ENCODE data around the gene C15orf39. TPM values are rescaled to one million over a fixed set of nuclear protein-coding genes. Genes with fewer than 3 reads are reported as not detected.
A peak's percentile ranks its signal among the peaks of the same experiment; 100 is the strongest.

The C15orf39 gene
- total and polyA plus RNA-seq, 9 of the 15 experiments (the other 6 are each of a cell fraction or from before 2014, with no cell fraction given) = 0.31 to 29.8 (median 4.4) TPM

DNA sequence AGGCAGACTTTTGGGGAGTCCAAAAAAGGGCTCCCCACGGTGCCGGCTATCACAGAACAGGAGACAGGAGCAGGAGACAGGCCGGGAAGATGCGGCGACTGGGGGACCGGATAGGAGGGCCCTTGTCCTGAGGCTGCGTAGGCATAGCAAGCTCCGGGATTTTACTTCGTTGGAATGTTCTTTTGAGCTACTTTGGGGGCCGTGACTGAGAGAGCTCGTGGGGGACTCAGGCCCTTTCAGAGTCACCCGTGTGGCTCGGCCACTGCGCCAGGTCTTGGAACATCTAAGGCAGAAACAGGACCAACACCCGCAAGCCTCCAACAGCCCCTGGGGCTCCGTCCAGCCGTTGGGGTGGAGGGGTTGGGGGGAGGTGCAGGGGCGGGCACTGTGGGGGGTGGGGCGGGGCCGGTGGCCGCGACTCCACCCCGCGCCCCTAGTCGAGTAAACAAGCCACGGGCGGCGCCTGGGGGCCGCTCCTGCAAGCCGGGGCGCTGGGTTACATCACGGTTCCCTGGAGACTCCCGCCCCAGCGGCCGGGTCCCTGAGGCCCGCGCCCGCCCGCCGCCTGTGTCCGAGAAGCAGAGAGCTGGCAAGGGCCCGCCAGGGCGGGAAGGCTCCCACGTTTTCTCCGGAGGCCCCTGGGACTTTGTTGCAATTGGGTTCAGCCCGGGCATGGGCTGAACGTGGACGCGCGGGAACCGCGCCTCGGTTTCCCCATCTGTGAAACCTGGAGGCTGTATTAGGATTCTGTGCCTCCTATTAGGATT is 23.3 kb upstream of the C15orf39 start (continued):
- TF ChIP-seq RFX1 (IDR thresholded peaks at IDR 0.05) (0 out of 2 replicates have a peak, but pooled peaks have one; percentile 37), JUNB (CRISPR knock-in tag; conservative IDR thresholded peaks at IDR 0.05) (no peak), ZKSCAN8 (CRISPR knock-in tag; IDR thresholded peaks at IDR 0.05) (no peak), NFRKB (IDR thresholded peaks at IDR 0.05; ENCODE audit: low read depth) (peak; percentile 39; the same call in 1 of the 2 replicates), GTF2F1 (IDR thresholded peaks at IDR 0.05; ENCODE audit: low read depth, low read length) (no peak), SMAD3 (CRISPR knock-in tag; conservative IDR thresholded peaks at IDR 0.05) (no peak), ZBTB17 (CRISPR knock-in tag; IDR thresholded peaks at IDR 0.05) (no peak), EHMT2 (IDR thresholded peaks at IDR 0.05) (no peak), RBFOX2 (IDR thresholded peaks at IDR 0.05; ENCODE audit: low read depth, low read length) (peak; percentile 78), RBM15 (IDR thresholded peaks at IDR 0.05; ENCODE audit: insufficient read depth, low read length) (no peak)
- TF ChIP-seq, protein P1, sequence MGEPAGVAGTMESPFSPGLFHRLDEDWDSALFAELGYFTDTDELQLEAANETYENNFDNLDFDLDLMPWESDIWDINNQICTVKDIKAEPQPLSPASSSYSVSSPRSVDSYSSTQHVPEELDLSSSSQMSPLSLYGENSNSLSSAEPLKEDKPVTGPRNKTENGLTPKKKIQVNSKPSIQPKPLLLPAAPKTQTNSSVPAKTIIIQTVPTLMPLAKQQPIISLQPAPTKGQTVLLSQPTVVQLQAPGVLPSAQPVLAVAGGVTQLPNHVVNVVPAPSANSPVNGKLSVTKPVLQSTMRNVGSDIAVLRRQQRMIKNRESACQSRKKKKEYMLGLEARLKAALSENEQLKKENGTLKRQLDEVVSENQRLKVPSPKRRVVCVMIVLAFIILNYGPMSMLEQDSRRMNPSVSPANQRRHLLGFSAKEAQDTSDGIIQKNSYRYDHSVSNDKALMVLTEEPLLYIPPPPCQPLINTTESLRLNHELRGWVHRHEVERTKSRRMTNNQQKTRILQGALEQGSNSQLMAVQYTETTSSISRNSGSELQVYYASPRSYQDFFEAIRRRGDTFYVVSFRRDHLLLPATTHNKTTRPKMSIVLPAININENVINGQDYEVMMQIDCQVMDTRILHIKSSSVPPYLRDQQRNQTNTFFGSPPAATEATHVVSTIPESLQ (CRISPR knock-in tag; IDR thresholded peaks at IDR 0.05) = no peak
- TF ChIP-seq, protein P2, sequence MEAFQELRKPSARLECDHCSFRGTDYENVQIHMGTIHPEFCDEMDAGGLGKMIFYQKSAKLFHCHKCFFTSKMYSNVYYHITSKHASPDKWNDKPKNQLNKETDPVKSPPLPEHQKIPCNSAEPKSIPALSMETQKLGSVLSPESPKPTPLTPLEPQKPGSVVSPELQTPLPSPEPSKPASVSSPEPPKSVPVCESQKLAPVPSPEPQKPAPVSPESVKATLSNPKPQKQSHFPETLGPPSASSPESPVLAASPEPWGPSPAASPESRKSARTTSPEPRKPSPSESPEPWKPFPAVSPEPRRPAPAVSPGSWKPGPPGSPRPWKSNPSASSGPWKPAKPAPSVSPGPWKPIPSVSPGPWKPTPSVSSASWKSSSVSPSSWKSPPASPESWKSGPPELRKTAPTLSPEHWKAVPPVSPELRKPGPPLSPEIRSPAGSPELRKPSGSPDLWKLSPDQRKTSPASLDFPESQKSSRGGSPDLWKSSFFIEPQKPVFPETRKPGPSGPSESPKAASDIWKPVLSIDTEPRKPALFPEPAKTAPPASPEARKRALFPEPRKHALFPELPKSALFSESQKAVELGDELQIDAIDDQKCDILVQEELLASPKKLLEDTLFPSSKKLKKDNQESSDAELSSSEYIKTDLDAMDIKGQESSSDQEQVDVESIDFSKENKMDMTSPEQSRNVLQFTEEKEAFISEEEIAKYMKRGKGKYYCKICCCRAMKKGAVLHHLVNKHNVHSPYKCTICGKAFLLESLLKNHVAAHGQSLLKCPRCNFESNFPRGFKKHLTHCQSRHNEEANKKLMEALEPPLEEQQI (IDR thresholded peaks at IDR 0.05) = no peak
- TF ChIP-seq, protein P3, sequence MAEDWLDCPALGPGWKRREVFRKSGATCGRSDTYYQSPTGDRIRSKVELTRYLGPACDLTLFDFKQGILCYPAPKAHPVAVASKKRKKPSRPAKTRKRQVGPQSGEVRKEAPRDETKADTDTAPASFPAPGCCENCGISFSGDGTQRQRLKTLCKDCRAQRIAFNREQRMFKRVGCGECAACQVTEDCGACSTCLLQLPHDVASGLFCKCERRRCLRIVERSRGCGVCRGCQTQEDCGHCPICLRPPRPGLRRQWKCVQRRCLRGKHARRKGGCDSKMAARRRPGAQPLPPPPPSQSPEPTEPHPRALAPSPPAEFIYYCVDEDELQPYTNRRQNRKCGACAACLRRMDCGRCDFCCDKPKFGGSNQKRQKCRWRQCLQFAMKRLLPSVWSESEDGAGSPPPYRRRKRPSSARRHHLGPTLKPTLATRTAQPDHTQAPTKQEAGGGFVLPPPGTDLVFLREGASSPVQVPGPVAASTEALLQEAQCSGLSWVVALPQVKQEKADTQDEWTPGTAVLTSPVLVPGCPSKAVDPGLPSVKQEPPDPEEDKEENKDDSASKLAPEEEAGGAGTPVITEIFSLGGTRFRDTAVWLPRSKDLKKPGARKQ (CRISPR knock-in tag; IDR thresholded peaks at IDR 0.05) = no peak
- TF ChIP-seq, protein P4, sequence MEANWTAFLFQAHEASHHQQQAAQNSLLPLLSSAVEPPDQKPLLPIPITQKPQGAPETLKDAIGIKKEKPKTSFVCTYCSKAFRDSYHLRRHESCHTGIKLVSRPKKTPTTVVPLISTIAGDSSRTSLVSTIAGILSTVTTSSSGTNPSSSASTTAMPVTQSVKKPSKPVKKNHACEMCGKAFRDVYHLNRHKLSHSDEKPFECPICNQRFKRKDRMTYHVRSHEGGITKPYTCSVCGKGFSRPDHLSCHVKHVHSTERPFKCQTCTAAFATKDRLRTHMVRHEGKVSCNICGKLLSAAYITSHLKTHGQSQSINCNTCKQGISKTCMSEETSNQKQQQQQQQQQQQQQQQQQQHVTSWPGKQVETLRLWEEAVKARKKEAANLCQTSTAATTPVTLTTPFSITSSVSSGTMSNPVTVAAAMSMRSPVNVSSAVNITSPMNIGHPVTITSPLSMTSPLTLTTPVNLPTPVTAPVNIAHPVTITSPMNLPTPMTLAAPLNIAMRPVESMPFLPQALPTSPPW (CRISPR knock-in tag; IDR thresholded peaks at IDR 0.05) = peak; percentile 88
- TF ChIP-seq, protein P5, sequence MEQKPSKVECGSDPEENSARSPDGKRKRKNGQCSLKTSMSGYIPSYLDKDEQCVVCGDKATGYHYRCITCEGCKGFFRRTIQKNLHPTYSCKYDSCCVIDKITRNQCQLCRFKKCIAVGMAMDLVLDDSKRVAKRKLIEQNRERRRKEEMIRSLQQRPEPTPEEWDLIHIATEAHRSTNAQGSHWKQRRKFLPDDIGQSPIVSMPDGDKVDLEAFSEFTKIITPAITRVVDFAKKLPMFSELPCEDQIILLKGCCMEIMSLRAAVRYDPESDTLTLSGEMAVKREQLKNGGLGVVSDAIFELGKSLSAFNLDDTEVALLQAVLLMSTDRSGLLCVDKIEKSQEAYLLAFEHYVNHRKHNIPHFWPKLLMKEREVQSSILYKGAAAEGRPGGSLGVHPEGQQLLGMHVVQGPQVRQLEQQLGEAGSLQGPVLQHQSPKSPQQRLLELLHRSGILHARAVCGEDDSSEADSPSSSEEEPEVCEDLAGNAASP (IDR thresholded peaks at IDR 0.05) = no peak
- TF ChIP-seq, protein P6, sequence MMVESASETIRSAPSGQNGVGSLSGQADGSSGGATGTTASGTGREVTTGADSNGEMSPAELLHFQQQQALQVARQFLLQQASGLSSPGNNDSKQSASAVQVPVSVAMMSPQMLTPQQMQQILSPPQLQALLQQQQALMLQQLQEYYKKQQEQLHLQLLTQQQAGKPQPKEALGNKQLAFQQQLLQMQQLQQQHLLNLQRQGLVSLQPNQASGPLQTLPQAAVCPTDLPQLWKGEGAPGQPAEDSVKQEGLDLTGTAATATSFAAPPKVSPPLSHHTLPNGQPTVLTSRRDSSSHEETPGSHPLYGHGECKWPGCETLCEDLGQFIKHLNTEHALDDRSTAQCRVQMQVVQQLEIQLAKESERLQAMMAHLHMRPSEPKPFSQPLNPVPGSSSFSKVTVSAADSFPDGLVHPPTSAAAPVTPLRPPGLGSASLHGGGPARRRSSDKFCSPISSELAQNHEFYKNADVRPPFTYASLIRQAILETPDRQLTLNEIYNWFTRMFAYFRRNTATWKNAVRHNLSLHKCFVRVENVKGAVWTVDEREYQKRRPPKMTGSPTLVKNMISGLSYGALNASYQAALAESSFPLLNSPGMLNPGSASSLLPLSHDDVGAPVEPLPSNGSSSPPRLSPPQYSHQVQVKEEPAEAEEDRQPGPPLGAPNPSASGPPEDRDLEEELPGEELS (CRISPR knock-in tag; IDR thresholded peaks at IDR 0.05; ENCODE audit: borderline replicate concordance) = no peak
